GM12801 (cell line): ENCODE measurements around the gene MARK3.

Experiments used
- TF ChIP-seq, protein P1 (sequence below): IDR thresholded peaks from one replicate; pipeline ENCODE4 v1.5.1; 2011; ENCODE audit warnings: control low read depth; ENCODE audit not compliant: insufficient read length; ENCODE audit errors: extremely low read depth

MARK3 gene

DNA sequence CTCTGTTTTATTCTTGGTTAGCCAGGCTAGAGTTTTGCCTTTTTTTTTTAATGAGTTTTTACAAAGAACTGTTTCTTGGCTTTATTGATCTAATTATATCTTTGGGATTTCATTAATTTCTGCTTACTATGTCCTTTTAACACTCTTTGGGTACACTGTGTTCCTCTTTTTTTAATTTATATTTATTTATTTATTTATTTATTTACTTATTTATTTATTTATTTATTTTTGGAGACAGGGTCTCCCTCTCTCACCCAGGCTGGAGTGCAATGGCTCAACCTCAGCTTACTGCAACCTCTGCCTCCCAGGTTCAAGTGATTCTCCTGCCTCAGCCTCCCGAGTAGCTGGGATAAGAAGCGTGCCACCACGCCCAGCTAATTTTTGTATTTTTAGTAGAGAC is 15.1 kb upstream of the MARK3 start:
- TF ChIP-seq, protein P1, sequence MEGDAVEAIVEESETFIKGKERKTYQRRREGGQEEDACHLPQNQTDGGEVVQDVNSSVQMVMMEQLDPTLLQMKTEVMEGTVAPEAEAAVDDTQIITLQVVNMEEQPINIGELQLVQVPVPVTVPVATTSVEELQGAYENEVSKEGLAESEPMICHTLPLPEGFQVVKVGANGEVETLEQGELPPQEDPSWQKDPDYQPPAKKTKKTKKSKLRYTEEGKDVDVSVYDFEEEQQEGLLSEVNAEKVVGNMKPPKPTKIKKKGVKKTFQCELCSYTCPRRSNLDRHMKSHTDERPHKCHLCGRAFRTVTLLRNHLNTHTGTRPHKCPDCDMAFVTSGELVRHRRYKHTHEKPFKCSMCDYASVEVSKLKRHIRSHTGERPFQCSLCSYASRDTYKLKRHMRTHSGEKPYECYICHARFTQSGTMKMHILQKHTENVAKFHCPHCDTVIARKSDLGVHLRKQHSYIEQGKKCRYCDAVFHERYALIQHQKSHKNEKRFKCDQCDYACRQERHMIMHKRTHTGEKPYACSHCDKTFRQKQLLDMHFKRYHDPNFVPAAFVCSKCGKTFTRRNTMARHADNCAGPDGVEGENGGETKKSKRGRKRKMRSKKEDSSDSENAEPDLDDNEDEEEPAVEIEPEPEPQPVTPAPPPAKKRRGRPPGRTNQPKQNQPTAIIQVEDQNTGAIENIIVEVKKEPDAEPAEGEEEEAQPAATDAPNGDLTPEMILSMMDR: no peak

DNA sequence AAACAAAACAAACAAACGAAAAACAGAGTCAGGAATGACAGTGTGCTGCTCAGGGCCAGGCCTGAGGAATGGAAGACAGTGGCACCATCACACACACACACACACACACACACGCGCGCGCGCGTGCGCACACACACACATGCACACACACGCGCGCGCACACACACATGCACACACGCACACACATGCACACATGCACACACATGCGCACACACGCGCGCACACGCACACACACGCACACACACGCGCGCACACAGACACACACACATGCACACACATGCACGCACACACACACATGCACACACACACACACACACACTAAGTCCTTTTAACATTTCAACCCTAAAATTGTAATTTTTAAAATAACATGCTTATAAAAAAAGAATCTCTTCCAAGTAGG is 13.2 kb upstream of the MARK3 start:
- TF ChIP-seq, protein P1: no peak

DNA sequence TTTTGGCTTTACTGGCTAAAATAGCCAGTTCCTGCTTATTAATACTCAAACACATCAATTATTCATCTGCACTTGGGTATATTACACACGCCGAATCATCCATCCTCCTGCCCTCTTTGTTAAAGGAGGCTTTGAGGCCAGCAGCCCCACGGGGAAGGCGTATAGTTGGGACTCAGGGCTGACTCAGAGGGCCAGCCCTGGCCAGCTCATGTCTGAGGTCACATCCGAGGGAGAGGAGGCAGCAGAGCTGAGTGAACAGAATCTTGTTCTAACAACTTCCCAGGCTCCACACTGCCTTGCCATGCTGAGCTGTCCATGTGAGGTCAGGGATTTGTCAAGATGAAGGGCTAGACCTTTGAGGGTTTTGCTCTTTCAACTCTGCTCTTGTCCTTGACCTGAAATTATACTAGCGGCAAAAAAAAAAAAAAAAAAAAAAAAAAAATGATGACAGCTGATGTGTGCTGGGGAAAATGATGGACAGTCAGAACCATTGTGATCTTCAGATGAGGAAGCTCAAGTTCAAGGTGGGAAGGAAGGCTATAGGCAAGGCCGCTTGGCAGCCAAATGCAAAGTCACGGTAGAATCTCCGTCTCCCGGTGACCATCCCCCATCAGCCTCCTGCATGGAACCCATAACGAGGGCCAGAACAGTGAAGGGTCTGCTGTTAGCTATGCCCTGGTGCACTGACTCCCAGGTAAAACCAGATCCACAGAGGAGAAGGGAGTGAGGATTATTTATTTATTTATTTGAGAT is 12.5 kb upstream of the MARK3 start:
- TF ChIP-seq, protein P1: no peak

DNA sequence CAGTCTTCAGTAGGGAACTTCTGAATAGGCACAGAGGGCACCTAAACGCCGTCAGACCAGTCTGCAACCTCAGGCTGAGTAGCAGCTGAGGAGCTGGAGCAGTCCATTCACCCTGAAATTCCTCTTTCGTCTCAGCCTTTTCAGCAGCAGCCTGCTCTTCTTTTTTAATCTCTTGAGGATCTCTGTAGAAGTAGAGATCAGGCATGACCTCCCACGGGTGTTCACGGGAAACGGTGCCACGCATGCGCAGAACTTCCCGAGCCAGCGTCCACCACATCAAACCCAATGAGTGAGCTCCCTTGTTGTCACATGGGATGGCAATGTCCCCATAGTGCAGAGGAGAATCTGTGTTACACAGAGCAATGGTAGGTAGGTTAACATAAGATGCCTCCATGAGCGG is 11.1 kb upstream of the MARK3 start:
- TF ChIP-seq, protein P1: no peak

DNA sequence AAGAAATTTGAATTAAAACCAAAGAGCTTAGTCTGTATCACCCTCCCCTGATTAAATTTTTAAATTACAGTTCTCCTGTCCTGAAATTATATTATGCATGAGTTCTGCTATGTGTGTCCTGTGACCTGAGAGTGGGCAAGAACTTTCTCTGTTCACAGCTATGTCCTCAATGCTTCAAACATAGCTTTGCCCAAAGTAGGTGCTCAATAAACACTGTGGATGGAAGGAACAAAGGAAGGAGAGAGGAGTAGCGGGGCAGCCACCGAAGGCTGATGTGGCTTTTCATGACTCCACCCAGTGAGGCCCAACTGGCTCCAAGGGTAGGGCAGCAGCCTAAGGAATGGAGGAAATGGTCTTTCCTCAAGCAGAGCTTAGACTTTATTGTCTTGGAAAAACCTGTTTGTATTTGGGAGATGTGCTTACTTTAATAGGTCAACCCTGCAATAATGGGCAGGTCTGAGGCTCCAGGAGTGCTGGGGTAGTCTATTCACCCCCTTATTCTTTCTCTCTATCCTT is 7.6 kb upstream of the MARK3 start:
- TF ChIP-seq, protein P1: no peak

DNA sequence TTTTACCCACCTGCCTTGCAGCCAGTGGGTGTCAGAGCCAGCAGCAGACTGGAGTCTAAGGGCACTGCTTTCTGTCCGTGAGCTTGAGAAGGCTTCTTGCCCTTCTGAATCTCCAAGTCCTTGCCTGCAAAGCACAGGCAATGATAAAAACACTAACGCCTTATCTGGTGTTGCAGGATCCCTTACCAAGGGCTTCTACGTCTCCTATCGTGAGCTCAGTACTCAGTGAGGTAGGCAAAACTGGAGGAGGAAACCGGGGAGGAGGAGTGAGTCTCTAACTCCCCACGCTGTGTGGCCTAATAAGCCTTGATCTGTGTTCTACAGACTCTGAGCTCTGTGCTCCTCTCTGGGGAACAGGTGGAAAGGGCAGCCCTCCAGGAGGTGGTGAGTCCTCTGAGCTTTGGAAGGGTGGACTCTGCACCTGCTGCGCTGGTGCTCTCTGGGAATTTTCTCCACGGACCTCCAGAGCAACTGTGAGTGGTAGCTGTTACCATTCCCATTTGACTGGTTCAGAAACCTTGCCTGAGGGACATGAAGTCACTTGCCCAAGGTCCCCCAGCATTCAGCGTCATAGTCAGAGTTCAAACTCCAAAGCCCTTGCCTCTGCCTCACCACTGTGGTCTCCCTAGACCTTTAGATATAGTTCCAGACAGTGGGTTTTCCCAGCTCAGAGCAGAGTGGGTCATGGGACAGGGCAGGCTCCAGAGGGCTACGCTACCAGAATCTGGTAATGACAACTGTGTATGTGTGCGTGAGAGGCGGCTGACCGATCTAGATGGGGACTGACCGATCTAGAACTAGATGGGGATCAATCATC is 7.0 kb upstream of the MARK3 start:
- TF ChIP-seq, protein P1: no peak

DNA sequence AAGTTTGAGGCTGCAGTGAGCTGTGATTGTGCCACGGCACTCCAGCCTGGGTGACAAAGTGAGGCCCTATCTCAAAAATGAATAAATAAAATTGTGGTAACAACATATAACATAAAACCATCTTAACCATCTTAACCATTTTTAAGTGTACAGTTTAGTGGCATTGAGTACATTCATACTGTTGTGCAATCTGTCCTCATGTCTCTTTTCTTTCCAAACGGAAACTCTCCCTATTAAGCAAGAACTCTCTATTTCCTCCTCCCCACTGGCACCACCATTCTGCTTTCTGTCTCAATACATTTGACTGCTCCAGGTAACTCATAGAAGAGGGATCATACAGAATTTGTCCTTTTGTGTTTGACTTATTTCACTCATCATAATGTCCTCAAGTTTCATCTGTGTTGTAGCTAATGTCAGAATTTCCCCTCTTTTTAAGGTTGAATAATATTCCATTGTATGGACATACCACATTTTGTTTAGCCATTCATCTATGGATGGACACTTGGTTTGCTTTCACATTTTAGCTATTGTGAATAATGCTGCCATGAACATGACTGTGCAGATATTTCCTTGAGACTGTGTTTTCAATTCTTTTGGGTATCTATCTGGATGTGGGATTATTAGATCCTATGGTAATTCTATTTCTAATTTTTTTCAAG is 4.4 kb upstream of the MARK3 start:
- TF ChIP-seq, protein P1: no peak
